Measurements from ENCODE around the gene FAM228B.

The FAM228B gene

GRCh38 chr2:24122366-24123194 is 689 bp upstream of the FAM228B start:
- TF ChIP-seq GABPA (IDR thresholded peaks at IDR 0.05; ENCODE audit: low read depth): no peak
- no peak for TF ChIP-seq REST (IDR thresholded peaks at IDR 0.05; ENCODE audit: insufficient replicate concordance, low read depth)
- TF ChIP-seq CTCF (IDR thresholded peaks at IDR 0.05; ENCODE audit: insufficient read depth, low read length): no peak
- no peak for TF ChIP-seq POLR2AphosphoS5 (IDR thresholded peaks at IDR 0.05; ENCODE audit: low read depth)
- no peak for TF ChIP-seq SPI1 (IDR thresholded peaks at IDR 0.05; ENCODE audit: borderline replicate concordance, low read depth)
- H3K27me3 ChIP-seq (ENCODE audit: insufficient read depth, poor library complexity, severe bottlenecking): no peaks in the 10 kb centered on the region
- H3K4me3 ChIP-seq (replicated peaks; ENCODE audit: insufficient read depth, low read length): peak overlapping the region; percentile 80
- DNase-seq (ENCODE audit: low read depth in 1 of 2, low spot score in 1 of 2): no peak
- H3K27ac ChIP-seq (replicated peaks): peak overlapping the region; percentile 50

- Histone ChIP-seq H3K4me3 (replicated peaks; ENCODE audit: insufficient read depth, low read length) (peak overlapping the region; percentile 80), H3K27me3 (ENCODE audit: insufficient read depth, poor library complexity, severe bottlenecking) (no peaks in the 10 kb centered on the region), H3K27ac (replicated peaks) (no peak overlapping the region; the same call in 1 of the 2 replicates)
- DNase-seq (ENCODE audit: low read depth in 1 of 2, low spot score in 1 of 2): no peak
- TF ChIP-seq CTCF (IDR thresholded peaks at IDR 0.05; ENCODE audit: insufficient read depth, low read length) (no peak), REST (IDR thresholded peaks at IDR 0.05; ENCODE audit: insufficient replicate concordance, low read depth) (no peak), POLR2AphosphoS5 (IDR thresholded peaks at IDR 0.05; ENCODE audit: low read depth) (no peak), SPI1 (IDR thresholded peaks at IDR 0.05; ENCODE audit: borderline replicate concordance, low read depth) (no peak), GABPA (IDR thresholded peaks at IDR 0.05; ENCODE audit: low read depth) (no peak)
These were observed 782 bp downstream of the FAM228B start for GRCh38 chr2:24123922-24124580.

GRCh38 chr2:24125956-24126355 is 2.7 kb downstream of the FAM228B start:
- H3K27me3 ChIP-seq (ENCODE audit: insufficient read depth, poor library complexity, severe bottlenecking): no peaks in the 10 kb centered on the region
- no peak for TF ChIP-seq REST (IDR thresholded peaks at IDR 0.05; ENCODE audit: insufficient replicate concordance, low read depth)
- no peak for TF ChIP-seq SPI1 (IDR thresholded peaks at IDR 0.05; ENCODE audit: borderline replicate concordance, low read depth)
- no peak for TF ChIP-seq CTCF (IDR thresholded peaks at IDR 0.05; ENCODE audit: insufficient read depth, low read length)
- no peak for TF ChIP-seq GABPA (IDR thresholded peaks at IDR 0.05; ENCODE audit: low read depth)
- no peak for TF ChIP-seq POLR2AphosphoS5 (IDR thresholded peaks at IDR 0.05; ENCODE audit: low read depth)
- H3K4me3 ChIP-seq (replicated peaks; ENCODE audit: insufficient read depth, low read length): no peak overlapping the region
- no peak overlapping the region for H3K27ac ChIP-seq (replicated peaks)
- no peak for DNase-seq (ENCODE audit: low read depth in 1 of 2, low spot score in 1 of 2)

Measured in HL-60 (cell line).